ENCODE measurements around the gene TMC8.

- TF ChIP-seq CTCF (conservative IDR thresholded peaks at IDR 0.05; ENCODE audit: low read depth, low read length), result no peak
- no peak for TF ChIP-seq EZH2phosphoT487 (IDR thresholded peaks at IDR 0.05; ENCODE audit: borderline replicate concordance, low read length)
- no peak for TF ChIP-seq EZH2 (IDR thresholded peaks at IDR 0.05; ENCODE audit: low read length, unreplicated experiment)
These were observed 2.8 kb downstream of the TMC8 start for GRCh38 chr17:78133179-78133951.

Data from PC-3 (cell line).